GM11168 (cell line): ENCODE results near the gene ARRDC3.

ENCODE experiments used
- in situ Hi-C: fragments of 300-500 bp; cut with MboI; formaldehyde crosslinking; loops from one replicate; pipeline ENCODE4 v1.12.0; 2022; ENCODE audit warnings: low sequenced_read_pairs; ENCODE audit not compliant: unreplicated experiment

ARRDC3 gene

GRCh38 chr5:91386120-91386519, 3.0 kb upstream of the ARRDC3 start:
- in situ Hi-C loops = loop anchor here (5.0 kb wide), 1 partner anchor 284 kb away; no protein-coding TSS in a partner anchor

DNA sequence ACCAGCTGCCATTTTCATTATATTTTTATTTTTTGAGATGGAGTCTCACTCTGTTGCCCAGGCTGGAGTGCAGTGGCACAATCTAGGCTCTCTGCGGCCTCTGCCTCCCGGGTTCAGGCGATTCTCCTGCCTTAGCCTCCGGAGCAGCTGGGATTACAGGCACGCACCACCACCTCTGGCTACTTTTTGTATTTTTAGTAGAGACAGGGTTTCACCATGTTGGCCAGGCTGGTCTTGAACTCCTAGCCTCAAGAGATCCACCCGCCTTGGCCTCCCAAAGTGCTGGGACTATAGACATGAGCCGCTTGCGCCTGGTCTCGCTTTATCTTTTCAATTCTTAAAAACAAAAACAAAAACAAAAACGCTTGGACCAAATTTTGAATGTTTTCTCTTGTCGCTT, 2.5 kb upstream of the ARRDC3 start:
- in situ Hi-C loops = loop anchor here (5.0 kb wide), 1 partner anchor 283 kb away; no protein-coding TSS in a partner anchor

GRCh38 chr5:91384671-91385430, 1.7 kb upstream of the ARRDC3 start:
- in situ Hi-C loops = loop anchor here (5.0 kb wide), 1 partner anchor 283 kb away; no protein-coding TSS in a partner anchor

DNA sequence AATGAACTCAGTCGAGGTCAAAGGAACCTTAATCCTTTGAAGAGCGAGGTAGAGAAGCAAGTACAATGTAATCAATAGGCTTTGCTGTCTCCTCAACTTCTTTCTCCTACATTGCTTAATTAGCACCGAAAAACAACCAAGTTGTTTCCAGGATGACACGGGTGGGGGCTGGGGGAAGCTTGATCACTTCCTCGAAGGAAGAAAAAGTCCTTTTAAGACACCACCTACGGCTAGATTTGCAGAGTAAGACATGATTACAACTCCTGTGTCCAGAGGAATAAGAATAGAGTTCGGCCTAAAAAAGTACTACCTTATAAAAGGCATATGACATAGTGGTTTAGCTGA, 811 bp upstream of the ARRDC3 start:
- in situ Hi-C loops = no loop called here

- in situ Hi-C loops = no loop called here
Measured at GRCh38 chr5:91382530-91383026, 539 bp downstream of the ARRDC3 start.

- in situ Hi-C loops = no loop called here
Measured at GRCh38 chr5:91381774-91382359, 1.2 kb downstream of the ARRDC3 start.

DNA sequence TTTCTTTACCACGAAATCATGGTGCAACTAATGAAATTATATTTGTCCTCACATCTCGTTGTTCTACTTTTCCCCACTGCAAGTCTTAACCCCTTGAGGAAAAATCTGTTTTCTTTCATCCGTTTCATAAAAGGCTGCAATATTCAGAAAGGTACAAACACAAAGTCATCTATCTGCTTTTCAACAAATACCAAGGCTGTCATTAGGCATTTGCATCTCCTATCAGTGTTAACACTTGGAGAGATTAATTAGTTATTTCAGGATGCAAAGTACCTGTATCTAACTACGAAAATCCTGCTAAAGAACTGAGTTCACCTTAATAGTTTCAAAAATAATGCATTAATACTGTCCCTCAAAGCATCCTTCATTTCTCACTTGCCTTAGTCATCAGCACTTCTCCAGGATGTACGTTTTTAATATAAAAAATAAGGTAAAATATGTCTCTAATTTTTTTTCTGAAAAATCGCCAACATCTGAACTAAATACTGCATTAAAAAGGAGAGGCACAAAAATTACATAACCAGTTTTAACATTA, 1.8 kb downstream of the ARRDC3 start:
- in situ Hi-C loops = no loop called here

GRCh38 chr5:91380491-91381238, 2.5 kb downstream of the ARRDC3 start:
- in situ Hi-C loops = no loop called here

- in situ Hi-C loops = no loop called here
Measured at GRCh38 chr5:91379914-91380490, 3.1 kb downstream of the ARRDC3 start.

DNA sequence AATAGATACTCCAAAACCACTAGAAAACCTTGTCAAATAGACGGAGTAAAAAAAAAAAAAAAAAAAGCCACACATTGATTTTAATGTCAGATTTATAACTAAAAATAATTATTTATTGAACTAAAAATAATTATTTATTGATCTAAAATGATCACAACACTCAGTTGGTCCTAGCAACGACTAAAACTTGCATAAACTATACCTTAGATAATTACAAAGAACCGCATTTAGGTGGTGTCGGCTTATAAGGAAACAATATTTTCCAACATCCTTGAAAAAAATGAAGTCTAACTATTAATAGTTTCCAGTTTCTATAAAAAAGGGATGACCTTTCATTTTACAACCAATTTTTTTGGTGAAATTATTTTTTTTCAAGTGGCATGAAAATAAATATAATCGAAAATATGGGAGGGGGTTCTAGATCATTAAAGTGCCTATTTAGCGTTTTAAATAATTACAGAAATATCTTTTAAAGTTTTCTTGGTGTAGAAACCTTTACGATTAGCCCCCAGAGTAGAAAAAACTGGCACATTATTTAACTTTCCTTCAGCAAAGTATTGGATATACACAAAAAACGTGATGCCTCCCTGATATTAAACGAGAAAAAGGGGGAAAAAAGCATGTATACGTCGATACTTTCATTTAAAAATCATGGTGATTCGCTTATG, 3.7 kb downstream of the ARRDC3 start:
- in situ Hi-C loops = no loop called here

DNA sequence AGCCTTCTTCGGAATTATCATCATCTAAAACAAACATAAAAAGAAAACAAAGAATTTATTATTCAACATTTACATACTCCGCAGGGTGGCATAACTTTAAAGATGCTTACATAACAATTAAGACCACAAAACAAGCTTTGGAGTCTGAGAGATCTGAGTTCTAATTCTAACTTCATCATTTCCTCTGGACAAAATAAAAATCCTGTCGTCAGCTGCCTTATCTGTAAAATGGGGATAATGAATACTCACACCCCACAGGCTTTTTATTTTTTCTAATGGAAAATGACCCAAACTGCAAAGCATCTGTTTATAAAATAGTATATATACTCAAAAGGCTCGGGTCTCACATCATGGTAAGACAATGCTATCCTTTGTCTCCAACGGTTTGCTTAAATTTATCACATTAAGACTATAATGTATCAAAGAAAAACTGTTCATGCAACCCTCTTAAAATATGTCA, 4.3 kb downstream of the ARRDC3 start:
- in situ Hi-C loops = no loop called here

GRCh38 chr5:91374893-91375520, 8.1 kb downstream of the ARRDC3 start:
- in situ Hi-C loops = loop anchor here (5.0 kb wide), 1 partner anchor 98 kb away; no protein-coding TSS in a partner anchor

DNA sequence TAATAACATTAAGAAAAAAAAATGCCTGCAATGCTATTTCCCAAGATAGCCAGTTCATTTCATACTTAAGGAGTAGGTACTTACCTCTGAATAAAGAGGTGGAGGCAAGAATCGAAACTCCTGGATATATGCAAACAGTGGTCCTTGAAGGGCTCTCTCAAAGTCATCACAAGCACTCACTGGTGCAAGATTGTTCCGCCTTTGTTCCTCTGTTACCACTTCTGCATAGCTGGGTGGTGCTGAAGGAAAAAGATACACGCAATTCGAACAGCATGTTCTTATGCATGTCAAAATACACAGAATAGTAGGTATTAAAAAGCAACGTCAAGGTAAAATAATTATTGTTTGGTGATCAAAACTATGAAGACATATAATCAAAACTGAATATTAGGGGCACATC, 9.5 kb downstream of the ARRDC3 start:
- in situ Hi-C loops = loop anchor here (5.0 kb wide), 1 partner anchor 96 kb away; no protein-coding TSS in a partner anchor

DNA sequence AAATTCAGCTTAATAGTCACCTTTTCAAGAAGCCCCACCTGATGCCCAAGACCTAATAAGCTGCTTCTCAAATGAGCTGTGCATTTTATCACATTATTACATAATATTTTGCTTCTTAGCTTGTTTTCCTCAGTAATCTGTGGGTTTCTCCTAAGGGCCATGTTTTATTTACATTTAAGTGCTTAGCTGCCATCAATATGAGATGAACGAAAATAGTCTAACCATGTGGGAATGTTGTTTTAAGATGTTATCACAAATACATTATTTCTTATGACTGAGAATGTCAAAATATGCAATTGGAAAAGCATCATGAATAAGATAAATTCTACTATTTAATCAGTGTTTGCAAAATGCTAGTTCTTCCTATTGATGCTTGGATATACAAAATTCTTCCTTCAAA, 10.1 kb downstream of the ARRDC3 start:
- in situ Hi-C loops = loop anchor here (5.0 kb wide), 1 partner anchor 96 kb away; no protein-coding TSS in a partner anchor

DNA sequence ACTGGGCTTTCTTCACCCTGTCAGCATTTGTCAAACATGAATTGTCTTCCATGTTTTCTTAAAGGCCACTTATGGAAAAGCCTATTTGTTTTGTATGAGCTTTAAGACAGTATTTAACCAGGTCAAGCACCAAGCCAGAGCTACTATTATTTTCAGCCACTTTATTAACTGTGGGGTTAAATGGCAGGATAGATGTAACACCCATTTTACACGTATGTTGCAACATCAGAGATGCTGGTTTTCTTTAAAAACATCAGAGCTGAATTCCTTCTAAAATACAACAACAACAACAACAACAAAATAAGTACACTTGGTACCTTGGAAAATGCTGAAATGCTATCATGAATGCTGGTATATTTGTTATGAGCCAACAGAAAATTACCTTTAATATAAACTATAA, 13.6 kb downstream of the ARRDC3 start:
- in situ Hi-C loops = loop anchor here (5.0 kb wide), 1 partner anchor 147 kb away; no protein-coding TSS in a partner anchor

GRCh38 chr5:91367908-91368648, 15.0 kb downstream of the ARRDC3 start:
- in situ Hi-C loops = loop anchor here (5.0 kb wide), 1 partner anchor 146 kb away; no protein-coding TSS in a partner anchor

DNA sequence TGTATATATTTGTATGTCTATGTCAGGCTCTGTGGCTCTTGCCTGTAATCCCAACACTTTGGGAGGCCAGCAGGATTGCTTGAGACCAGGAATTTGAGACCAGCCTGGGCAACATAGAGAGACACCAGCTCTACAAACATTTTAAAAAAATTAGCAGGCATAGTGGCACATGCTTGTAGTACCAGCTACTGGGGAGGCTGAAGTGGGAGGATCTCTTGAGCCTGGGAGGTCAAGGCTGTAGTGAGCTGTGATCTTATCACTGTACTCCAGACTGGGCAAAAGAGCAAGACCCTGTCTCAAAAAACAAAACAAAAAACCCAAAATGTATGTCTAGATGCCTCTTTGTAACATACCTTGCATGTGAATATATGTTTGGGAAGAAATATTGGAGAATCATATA, 15.8 kb downstream of the ARRDC3 start:
- in situ Hi-C loops = loop anchor here (5.0 kb wide), 1 partner anchor 145 kb away; no protein-coding TSS in a partner anchor

DNA sequence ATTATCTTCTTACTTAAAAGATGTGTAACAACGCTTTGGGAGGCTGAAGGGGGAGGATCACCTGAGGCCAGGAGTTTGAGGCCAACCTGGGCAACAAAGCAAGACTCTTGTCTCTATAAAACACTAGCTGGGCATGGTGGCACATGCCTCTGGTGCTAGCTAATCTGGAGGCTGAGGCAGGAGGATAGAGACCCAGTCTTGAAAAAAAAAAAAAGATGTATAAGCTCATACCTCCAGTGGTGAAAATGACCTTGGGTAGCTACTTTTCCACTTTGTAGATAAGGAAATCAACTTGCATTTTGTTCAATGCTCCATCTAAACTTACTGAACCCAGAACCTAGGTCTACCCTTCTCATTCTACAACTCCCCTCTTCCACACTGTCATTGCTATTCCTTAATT, 16.6 kb downstream of the ARRDC3 start:
- in situ Hi-C loops = loop anchor here (5.0 kb wide), 1 partner anchor 144 kb away; no protein-coding TSS in a partner anchor
